GM12873 (cell line): ENCODE data around the gene LMNTD1.

Experiments
- TF ChIP-seq, protein P1 (sequence below): IDR thresholded peaks from 2 replicates; pipeline ENCODE4 v1.5.1; 2012; ENCODE audit warnings: low read depth, mild to moderate bottlenecking, moderate library complexity, low read length, control low read depth; ENCODE audit not compliant: insufficient read depth; ENCODE audit errors: missing control alignments

LMNTD1 gene

DNA sequence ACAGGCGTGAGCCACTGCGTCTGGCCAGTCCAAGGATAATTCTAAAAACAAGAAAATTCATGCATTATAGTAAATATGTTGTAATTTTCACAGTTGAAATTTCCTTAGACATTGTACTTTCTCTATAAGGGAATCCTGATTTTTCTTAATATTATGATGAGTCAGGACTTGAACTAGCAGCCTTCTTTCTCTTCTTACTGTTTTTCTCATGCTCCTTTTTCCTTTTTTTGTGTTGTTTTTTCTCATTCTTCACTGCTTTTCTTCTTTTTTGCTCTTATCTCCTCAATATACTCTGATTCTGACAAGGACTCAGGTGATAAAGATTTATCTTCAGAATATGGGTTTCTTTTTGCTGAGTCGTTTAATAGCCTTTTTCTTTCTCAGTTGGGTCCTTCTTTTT is 117.7 kb downstream of the LMNTD1 start:
- TF ChIP-seq, protein P1, sequence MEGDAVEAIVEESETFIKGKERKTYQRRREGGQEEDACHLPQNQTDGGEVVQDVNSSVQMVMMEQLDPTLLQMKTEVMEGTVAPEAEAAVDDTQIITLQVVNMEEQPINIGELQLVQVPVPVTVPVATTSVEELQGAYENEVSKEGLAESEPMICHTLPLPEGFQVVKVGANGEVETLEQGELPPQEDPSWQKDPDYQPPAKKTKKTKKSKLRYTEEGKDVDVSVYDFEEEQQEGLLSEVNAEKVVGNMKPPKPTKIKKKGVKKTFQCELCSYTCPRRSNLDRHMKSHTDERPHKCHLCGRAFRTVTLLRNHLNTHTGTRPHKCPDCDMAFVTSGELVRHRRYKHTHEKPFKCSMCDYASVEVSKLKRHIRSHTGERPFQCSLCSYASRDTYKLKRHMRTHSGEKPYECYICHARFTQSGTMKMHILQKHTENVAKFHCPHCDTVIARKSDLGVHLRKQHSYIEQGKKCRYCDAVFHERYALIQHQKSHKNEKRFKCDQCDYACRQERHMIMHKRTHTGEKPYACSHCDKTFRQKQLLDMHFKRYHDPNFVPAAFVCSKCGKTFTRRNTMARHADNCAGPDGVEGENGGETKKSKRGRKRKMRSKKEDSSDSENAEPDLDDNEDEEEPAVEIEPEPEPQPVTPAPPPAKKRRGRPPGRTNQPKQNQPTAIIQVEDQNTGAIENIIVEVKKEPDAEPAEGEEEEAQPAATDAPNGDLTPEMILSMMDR: no peak

DNA sequence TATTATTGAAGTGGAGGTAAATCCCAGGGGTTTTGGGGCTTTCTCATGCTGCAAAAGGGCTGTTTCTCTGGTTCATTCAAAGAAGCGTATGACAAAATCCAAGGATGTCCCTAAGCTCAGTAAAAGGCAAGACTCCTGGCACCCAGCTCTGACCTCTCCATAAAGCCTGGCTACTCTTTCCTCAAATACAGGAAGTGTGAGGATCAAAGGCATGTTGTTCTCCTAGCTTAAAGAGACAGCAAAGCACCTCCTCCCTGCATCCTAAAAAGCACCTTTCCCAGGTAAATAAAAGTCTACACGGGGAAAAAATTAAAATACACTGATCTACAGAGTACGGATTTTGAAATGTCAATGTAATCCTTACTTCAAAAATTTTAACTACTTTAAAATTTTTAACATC is 118.6 kb downstream of the LMNTD1 start:
- TF ChIP-seq, protein P1: no peak

DNA sequence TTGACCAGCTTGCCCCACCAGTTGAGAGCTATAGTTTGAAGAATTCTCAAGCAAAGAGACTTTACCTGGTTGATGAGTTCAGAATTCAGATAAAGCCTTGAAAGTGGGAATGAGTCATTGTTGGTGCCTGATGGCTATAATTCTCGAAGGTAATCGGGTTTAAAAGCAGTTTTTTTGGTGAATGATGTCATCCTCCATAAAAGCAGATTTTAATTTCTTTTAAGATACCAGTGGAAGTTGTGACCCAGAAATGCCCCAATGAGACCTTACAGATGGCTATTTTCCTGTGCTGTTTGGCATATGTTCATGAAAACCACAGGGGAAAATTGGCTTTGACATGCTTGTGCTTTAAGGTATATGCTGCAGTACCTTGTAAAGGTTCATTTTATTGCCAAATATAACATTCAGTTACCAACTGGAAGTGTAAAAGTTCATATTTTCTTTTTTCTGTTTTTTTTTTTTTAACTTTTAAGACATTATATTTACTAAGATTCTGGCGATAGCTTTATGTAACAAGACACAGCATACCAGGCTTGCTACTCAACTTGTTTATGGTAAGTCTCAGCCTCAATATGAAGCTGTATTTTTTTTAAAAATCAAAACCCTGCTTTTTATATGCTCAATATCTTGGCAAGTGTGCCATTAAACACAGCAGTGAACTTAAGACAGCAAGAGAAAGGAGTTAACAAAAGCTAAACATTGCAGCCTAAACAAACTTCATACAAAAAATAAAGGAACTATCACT is 119.3 kb downstream of the LMNTD1 start:
- TF ChIP-seq, protein P1: no peak

DNA sequence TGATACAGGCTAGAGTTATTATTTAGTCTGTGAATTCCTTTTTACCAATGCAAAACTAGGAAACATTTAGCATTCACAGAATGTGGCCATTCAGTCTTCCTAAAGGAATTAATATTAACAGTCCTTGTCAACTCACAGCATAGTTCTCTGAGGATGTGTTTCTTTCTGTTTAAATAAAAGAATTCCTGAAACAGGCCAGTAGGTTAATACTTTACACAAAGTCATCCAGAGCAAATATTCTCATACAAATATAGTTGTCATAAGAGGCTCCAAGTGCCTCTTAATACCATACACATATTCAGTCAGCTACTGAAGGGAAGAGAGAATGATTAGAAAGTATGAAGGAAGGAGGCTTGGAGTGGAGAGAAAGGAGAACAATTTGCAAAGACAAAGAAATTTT is 120.1 kb downstream of the LMNTD1 start:
- TF ChIP-seq, protein P1: no peak

DNA sequence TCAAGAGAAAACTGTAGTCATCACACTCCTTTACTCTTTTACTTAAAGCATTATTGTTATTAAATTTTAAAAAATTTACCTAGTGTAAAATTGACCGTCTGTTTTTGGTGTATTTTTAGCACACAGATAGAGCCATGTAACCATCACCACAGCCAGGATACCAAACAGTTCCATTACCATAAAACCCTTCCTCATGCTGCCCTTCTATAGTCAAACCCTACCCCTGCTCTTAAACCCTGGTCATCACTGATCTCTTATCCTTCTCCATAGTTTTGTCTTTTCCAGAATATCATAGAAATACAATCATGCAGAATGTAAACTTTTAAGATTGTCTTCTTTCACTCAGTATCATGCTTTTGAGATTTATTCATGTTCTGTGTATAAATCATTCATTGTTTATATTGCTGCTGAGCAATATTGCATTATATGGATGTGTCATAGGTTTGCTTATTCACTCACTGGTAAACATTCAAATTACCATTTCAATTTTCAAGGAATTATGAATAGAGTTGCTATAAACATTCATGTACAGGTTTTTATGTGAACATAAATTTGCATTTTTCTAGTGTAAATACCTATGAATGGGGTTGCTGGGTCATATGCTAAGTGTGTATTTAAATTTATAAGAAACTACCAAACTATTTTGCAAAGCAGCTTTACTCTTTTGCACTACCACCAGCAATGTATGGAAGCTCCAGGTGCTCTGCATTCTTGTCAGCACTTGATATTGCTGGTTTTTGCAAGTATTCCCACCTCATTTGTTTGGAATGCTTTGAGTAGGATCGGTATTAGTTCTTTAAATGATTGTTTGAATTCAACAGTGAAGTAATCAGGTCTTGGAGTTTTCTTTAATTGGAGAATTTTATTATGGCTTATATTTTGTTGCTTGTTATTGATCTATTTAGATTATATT is 125.5 kb downstream of the LMNTD1 start:
- TF ChIP-seq, protein P1: no peak
